Stimulated activated CD4-positive, alpha-beta T cell treated with anti-CD3 and anti-CD28 coated beads, Interleukin-1b, Interleukin-23, amount 100 ng/mL, for 4 hours (primary cell): ENCODE measurements around the gene HSPB9.

Experiments used
- DNase-seq, 2 donors: peaks; one replicate each; pipeline ENCODE4 v3.0.0-alpha.2; 2020; ENCODE audit warnings: low read depth in 2 of 2

HSPB9 gene, protein sequence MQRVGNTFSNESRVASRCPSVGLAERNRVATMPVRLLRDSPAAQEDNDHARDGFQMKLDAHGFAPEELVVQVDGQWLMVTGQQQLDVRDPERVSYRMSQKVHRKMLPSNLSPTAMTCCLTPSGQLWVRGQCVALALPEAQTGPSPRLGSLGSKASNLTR

DNA sequence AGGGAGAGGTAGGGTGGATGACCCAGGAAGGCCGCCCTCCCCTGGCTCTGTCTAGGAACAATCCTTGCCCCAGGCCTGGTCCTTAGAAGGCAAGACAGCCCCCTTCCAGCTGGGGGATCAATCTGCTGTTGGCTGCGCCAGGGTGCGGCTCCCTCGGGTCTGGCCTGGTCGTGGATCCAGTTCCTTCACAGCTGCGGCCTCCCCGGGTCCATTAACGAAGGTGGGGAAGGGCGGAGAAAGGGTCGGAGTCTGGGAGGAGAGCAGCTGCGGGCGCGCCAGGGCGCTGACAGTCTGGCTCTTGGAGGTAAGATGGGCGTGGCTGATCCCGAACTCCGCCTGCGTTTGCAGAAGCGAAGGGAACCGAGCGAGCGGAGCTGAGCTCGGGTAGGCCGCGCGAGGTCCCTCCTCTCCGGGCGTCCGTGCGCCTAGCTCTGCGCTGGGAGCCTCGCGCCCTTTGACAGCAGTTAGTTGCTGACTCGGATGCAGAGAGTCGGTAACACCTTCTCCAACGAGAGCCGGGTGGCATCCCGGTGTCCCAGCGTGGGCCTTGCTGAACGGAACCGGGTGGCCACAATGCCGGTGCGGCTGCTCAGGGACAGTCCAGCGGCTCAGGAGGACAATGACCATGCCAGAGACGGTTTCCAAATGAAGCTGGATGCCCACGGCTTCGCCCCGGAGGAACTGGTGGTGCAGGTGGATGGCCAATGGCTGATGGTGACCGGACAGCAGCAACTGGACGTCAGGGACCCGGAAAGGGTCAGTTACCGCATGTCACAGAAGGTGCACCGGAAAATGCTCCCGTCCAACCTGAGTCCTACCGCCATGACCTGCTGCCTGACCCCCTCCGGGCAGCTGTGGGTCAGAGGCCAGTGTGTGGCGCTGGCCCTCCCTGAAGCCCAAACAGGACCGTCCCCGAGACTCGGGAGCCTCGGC, at the start of gene HSPB9:
TSS of gene HSPB9 (plus strand) at position 434 of the 933 bp plus-strand sequence. CDS start at position 481, 47 bp downstream.
- DNase-seq, result no peak

DNA sequence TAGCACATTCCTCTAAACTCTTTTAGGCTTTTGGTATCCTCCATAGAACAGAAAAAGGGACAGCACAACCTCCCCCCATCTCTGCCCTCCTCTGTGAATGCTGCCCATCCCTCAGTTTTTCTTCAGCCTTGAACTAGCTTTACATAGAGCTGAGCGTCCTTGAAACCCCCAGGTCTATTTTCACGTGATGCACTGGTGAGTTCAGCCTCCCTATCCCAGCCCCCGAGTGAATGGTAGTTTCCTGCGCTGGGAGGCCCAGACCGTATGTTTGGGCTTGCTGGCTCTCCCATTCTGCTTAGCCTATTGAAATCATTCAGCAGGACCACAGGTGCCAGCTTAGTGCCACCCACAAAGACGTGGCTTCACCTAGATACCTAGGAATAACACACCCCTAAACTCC, 46.8 kb upstream of the HSPB9 start:
- no peak for DNase-seq

DNA sequence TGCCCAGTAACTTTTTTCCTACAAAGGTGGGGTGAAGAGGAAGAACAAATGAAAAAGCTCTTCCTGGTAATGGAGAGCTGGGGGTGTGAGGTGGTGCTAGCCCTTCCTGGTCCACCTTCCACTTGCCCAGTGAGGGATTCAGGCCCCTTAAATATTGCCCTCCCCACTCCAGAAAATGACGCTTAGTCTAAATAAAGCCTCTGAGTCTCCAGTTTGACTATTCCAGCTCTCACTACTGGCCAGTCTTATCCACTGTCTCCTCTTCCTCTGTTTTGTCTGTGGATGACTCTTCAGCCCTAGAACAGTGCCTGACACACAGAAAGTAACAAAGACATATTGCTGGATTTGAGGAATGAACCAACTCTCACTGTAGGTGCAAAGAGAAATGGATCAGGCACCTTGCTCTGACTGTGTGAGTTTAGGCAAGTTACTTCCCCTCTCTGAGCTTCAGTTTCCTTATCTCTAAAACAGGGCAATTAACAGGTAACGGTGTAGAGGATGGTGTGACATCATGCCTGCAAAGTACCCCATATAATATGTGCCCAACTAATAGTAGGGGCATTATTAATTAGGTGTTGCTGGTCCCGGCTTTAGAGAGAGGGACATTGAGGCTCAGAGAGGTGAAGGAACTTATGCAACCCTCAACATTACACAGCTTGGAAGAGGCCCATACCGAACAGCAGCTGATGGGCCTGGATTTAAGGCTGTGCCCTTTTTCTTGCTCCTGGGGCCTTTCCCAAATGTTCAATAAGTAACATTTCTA, 45.6 kb upstream of the HSPB9 start:
- no peak for DNase-seq

DNA sequence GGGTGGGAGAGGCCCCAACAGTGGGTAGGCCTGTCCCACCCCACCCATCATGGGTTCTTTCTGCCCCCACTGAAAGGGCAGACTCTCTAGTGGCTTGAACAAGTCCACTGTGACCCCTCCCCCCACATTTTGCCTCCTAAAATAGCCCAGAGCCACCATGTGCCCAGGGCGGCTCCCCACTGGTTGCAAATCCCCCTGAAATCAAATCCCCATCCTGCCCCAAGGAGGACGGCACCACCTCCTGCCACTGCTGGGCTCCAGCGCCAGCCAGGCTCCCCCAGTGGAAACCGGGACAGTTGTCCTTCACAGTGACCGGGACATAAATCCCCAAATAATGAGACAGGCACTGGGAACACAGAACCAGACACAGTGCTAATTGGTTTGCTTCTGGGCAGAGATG, 44.8 kb upstream of the HSPB9 start:
- no peak for DNase-seq

DNA sequence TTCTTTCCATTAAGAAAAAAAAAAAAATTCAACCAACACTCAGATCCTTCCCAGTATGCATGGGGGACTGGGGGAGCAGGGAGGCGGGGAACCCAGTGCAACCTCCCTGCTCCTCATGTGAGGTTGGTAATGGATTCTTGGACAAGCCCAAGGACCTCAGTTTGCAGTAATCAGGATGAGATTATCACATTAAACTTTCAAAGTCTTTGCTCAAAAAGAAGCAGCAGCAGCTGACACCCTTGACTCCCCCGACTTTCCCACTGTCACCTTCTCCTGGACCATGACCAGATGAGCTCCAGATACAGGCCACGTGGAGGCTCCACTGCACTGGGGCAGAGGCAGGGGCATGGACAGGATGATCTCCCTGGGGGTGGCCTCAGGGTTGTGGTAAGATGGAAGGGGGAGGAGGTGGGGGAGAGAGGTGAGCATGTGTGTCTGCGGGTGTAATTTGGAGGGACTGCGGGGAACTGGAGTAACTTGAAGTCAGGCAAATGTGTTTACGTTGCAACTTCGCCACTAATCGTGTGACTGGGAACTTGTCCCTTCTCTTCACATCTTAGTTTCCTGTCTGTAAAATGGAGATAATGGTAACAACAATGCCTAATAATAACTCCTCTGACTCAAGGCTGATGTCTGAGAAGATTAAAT, 44.1 kb upstream of the HSPB9 start:
- no peak for DNase-seq

DNA sequence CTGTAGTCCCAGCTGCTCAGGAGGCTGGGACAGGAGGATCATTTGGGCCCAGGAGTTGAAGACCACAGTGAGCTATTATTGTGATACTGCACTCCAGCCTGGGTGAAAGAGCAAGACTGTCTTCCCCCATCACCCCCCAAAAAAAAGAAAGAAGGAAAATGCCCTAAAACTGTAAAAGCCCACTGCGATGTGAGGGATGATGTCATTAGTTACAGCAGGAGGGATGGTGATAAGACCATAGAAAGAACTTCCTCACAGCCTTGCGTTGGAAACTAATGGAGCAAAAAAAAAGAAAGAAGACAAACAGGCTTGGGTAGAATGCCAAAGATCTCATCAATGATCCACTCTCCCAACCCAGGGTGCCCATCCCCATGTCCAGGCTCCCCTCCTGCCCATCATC, 43.1 kb upstream of the HSPB9 start:
- DNase-seq, result no peak

DNA sequence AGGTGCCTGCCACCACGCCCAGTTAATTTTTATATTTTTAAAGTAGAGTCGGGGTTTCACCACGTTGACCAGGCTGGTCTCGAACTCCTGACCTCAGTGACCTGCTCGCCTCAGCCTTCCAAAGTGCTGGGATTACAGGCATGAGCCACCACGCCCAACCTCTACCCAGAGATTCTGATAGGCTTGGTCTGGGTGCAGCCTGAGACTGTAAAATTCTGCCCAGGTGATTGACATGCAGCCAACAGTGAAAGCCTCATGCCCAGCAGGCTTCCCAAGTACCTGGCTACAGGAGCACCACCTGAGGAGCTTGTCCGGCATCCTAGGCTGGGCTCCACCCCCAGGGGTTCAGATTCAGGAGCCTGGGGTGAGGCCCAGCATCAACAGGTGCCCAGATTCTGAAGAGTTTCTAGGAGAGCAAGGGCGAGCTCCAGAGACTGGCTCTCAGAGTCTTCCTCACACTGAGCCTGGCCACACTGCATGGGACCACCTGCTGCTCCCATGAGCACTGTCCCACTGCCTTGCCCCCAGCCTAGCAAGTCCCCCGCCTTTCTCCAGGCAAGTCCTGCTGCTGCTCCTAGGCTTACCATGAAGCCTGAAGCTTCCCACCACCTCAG, 41.0 kb upstream of the HSPB9 start:
- no peak for DNase-seq

DNA sequence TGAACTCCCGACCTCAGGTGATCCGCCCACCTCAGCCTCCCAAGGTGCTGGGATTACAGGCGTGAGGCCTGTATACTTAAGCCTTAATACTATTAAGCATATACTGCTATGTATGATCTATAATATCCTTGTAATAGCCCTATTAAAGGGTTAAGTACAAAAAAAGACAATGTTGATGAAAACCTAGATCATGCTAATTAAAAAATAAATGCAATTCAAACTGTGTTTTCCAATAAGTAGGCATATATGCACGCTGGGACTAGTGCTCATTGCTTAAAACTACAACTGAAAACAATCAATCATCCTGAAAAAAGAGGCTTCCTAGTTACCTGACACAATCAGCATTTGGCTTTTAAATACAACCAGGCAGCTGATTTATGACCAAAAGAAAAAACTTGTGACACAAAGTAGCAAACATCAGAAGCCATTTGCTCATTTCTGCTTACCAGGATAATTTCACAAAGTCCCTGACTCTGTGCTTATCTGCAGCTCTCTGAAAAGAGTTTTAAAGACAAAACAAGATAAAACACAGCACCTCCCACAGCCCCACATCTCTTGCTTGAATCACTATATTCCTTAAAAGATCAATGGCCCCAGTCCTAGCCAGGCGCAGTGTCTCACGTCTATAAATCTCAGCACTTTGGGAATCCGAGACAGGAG, 35.4 kb upstream of the HSPB9 start:
- DNase-seq, result no peak

DNA sequence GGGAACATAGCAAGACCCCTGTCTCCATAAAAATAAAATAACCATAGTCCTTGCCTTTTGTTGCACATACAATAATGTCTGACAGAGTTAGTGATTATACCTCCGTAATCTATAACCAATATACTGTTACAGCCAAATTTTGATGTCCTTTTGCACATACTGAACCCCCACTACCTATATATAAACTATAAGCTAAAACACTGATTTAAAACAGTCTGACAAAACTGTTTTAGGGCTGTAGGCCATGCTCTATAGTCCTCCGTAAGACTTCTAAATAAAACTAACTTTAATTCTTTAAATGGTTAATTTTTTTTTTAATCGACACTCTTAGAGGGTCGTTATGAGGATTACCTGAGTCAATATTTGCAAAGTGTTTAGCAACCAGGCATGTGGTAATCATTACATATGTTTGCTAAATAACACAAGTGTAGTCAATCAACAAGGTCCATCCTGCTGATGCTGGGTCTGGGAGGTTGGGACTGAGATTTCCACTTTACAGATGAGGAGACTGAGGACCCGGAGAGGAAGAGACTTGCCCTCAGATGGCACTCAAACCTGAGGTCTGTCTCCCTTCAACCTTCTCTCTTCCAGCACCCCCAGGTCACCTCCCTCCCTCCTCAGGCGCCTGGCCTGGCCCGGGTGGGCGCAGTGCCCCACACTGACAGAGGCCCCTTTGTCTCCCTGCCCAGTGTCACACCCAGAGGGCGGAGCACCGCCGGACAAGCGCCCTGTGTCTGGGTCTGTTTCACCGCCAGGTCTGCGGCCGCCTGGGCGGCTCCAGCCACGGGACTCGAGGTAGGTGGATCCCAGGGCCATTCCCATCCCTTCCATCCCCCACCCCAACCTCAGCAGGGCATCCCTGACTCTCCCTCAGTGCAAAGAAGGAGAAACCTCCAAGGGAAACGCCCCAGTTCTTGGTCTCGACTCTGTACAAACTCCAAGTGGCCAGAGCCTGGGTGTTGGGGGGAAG, 34.6 kb upstream of the HSPB9 start:
- no peak for DNase-seq

DNA sequence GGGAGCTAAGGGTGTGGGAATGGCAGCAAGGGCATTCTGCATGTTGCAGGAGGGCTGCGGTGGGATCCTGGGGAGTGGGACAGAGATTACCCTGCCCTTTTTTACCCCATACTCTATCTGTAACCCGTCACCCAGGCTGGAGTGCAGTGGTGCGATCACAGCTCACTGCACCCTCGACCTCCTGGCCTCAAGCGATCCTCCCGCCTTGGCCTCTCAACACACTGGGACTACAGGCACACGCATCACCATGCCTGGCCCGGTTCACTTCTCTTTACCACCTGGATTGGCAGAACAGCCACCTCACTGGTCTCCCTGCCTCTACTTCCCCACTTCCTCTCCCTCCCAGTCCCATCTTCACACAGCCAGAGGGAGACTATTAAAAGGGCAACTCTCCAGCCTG, 33.9 kb upstream of the HSPB9 start:
- DNase-seq, result no peak

DNA sequence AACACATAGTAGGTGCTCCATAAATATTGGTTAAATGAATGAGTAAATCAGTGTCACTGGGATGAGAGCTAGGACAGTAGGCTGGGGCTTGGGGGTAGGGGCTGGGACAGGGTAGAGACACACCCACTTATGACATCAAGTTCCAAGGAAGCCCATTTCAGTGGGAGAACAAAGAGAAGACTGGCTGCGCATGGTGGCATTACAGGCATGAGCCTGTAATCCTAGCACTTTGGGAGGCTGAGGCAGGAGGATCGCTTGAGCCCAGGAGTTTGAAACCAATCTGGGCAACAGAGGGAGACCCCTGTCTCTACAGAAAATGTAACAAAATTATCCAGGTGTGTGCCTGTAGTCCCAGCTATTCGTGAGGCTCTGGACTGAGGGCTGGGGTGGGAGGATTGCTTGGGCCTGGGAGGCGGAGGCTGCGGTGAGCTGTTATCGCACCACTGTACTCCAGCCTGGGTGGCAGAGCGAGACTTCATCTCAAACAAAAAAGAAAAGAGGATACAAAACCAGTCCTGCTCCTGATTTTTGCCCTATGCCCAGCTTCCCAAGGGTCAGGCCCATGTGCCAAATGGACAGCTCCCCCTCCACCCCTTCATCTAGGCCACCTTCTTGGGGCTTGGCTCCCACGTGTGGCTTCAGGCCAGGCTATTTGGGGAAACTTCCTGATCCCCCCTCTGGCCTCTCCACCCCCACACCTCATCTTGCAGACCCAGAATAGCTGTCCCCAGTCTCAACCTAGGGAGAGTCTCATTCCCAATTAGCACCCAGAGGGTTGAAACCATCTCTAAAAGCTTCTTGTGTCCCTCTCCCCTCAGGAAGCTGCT, 31.4 kb upstream of the HSPB9 start:
- no peak for DNase-seq

DNA sequence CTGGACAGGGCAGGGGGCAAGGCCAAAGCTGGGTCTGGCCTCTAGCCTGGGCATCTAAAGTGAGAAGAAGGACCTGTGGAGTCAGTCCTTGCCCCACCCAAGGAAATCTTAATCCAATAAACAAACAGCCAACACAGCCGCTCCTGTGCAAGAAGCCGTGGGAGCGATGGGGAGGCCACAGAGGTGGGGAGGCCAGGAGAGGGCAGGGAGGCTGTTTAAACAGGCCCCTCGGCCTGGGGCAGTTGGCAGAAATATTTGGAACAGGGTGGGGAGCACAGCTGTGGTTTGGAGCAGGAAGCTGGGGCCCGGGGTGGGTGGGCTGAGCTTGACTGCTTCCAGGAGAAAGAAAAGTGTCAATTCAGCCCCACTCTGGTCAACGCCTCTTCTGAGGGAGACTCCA, 29.7 kb upstream of the HSPB9 start:
- DNase-seq, result no peak

DNA sequence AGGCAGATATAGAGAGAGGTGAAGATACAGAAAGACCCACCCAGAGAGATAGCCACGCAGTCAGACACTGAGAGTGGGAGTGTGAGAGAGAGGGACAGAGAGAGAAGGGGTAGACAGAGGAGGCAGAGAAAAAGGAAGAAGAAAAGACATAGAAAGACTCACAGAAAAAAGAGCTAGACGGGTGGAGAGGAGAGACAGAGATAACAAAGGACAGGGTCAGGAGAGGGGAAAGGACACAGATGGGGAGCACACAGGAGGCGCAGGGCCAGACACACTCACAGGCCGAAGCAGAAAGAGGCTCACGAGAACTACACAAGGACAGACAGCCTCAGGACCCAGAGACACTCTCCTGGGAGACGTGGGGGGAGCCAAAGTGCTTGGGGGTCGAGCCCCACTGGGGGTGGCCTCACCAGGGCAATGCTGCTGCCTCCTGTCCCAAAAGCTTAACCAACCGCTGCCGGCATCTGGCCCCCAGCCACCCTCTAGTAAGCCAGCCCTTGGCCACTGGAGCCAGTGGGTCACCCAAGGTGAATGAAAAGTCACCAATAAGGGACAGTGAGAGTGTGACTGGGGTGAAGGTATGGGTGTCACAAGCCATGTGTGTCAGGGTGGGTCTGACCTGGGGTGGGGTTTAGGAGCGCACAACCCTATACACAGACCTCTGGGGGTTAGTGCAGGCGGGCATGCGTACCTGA, 28.1 kb upstream of the HSPB9 start:
- DNase-seq, result no peak

DNA sequence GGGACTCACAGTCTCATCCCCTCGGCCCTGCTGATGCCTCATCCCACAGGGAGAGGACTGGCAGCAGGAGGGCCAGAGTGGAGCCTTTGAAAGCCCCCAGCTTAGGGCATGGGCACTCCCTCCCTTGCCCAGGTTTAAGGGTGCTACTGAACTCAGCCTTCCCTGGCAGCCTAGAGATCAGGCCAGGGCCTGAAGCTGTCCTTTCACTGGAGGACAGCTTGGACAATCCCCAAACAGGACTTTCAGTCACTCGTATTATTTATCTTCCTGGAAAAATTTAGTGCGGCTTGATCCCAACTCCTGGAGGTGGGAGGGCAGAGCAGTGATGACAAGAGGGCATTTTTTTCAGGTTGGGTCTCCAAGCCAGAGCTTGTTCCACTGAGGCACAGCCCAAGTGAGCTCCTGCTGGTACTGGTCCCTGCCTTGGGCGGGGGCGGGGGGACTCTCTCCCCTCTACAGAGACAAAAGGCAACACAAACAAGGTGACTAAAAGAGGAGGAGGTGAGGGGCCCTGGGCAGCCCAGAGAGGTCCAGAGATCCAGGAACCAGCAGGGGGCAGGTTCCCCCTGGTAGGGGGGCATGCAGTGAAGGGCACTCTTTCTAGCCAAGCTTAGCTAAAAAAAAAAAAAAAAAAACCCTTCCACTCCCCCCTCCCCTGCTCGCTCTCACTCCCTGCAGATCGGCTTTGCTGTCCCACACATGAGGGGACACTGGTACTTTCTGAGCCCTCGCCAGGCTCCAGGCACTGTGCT, 26.1 kb upstream of the HSPB9 start:
- DNase-seq, result no peak

DNA sequence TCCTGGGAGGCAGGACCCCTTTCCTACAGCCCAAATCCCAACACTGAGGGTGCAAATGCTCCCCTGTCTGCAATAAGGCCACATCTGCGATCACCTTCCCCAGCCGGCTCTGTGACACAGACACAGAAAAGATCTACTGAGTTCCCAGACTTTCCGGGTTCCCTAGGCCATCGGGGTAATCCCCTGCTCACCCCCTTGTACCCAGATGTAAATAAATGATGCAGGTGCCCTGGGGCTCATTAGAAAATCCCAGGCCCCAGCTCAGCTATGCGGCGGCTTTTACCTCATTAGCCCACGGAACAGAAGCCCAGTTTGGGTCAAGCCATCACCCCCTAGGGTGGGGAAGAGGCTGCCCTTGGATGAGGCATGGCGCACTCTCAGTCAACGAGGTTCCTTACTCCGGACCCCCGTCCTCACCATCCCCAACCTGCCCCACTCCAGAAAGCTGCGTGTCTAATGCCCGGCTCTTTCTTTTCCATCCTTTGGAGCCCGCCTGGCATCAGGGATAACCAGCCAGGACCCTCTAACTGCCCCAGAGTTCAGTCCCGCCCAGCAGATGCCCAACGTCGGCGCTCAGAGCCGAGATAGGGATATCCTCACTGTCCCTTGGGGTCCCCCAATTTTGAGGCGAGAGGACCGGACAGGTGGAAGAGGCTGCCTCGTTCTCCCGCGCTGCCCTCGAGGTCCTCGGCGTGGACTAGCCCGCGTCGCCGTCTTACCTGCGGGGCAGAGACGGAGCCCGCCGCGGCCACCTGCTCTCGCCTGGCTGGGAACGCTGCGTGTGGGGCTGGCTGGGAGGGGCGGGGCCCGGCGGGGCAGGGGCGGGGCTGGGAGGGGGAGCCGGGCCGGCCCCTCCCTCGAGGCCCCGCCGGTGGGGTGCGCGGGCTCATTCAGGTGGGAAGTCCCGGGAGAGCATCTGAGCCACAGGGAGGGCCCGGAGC, 24.6 kb upstream of the HSPB9 start, which contains the start of gene ZNF385C:
TSS of gene ZNF385C (minus strand) at position 783 of the 941 bp plus-strand sequence. CDS start 35,417 bp downstream, outside the sequence.
- DNase-seq, result peak in 1 of 2 donors; percentile 64

DNA sequence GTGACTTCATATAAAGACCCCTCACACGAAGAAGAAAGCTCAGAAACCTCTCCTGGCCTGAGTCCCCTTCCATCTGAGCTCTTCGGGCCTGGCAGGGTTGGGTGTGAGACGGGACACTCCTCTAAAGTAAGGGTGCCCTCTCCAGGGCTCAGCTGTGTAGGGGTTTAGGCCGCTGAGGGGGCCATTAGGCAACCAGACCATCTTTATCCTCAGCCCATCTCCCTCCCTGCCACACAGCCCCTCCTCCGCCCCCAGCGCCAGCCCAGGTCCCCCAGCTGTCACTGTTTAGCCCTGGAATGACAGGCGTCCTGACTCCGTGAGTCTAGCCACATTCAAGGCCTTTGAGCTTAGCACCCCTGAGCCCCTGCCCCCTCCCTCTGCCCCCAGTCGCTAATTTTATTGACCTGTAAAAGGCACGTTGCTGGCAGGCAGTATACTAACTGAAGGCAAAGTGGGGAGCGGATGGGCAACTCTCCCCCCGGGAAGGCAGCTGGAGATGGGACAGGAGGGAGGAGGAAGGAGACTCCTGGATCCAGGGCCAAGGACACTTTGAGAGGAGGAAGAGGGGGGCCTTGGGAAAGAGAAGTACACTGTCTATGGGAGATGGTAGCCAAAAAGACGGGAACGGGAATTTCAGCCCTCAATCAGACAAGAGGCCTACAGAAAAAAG, 23.7 kb upstream of the HSPB9 start:
- DNase-seq, result no peak
